Activated CD8-positive, alpha-beta T cell treated with anti-CD3 and anti-CD28 coated beads for 36 hours (primary cell): ENCODE results near the gene ZNF492. TPM values are rescaled to one million over a fixed set of nuclear protein-coding genes. Genes with fewer than 3 reads are reported as not detected.

Source experiments
- ATAC-seq: fragments of 200-7000 bp; cut with Tn5 transposase; one replicate; pipeline ENCODE4 v1.10.0; 2021; ENCODE audit warnings: mild to moderate bottlenecking, moderate library complexity
- CTCF ChIA-PET: fragments of 350-600 bp; sonication (Branson Sonifier 250); formaldehyde crosslinking; loops from one replicate; lab custom pipeline; 2021; ENCODE audit warnings: antibody characterized with exemption; lab: Charles Lee
- POLR2A ChIA-PET: fragments of 350-600 bp; sonication (Branson Sonifier 250); formaldehyde crosslinking; loops from one replicate; lab custom pipeline; 2021; ENCODE audit warnings: antibody characterized with exemption; lab: Charles Lee
- DNase-seq: peaks from one replicate; pipeline ENCODE4 v3.0.0-alpha.2; 2020
- H3K27ac Mint-ChIP-seq: one replicate; pipeline ENCODE4 v1.8.0; 2021; ENCODE audit warnings: mild to moderate bottlenecking, mixed read lengths
- H3K27me3 Mint-ChIP-seq: one replicate; pipeline ENCODE4 v1.8.0; 2021; ENCODE audit warnings: mixed read lengths
- H3K36me3 Mint-ChIP-seq: one replicate; pipeline ENCODE4 v1.8.0; 2021; ENCODE audit warnings: low read depth, mixed read lengths
- H3K4me1 Mint-ChIP-seq: one replicate; pipeline ENCODE4 v1.8.0; 2021; ENCODE audit warnings: low read depth, mixed read lengths
- H3K4me3 Mint-ChIP-seq: one replicate; pipeline ENCODE4 v1.8.0; 2021; ENCODE audit warnings: mild to moderate bottlenecking, moderate library complexity, mixed read lengths
- H3K9me3 Mint-ChIP-seq: one replicate; pipeline ENCODE4 v1.8.0; 2021; ENCODE audit warnings: mixed read lengths
- intact Hi-C: fragments of 100-400 bp; cut with micrococcal nuclease; formaldehyde crosslinking; loops from one replicate; pipeline ENCODE4 v1.10.0; 2022
- total RNA-seq, 2 experiments: library from RNA; stranded (reverse); gene quantifications; one replicate each; pipeline ENCODE4 v1.2.3, GENCODE V29; 2021
- TF ChIP-seq, protein P1 (sequence below): fragments of 200-600 bp; IDR thresholded peaks from one replicate; pipeline ENCODE4 v1.8.0; 2022; ENCODE audit warnings: antibody characterized with exemption, mild to moderate bottlenecking

The ZNF492 gene
- total RNA-seq, 2 experiments from 2014 or later = 1.9 to 2.1 TPM

DNA sequence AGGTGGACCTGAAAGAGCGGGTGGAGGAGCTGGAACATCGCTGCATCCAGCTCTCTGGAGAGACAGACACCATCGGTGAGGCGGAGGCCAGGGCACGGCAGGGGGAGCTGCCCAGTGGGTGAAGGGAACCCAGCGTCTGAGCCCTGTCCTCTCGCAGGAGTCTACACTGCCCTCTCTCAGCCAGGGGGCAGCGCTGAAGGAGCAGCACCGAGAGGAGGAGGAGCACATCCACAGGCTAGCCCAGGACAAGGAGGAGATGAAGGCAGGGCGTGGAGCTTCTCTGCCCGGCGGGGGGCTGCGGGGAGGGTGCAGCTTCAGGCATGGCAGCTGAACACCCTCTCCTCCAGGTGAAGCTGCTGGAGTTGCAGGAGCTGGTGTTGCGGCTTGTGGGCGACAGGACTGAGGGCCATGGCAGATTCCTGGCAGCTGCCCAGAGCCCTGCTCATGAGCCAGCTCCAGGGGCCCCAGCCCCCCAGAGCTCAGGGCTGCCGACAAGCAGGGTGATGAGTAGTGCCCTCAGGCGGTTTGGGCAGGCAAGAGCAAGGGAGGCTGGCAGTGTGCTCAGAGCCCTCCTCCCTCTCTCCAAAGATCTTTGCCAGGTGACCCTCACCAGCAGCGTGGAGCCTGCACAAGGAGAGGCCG is 31.4 kb upstream of the ZNF492 start:
- no peaks in the 10 kb centered on the region for H3K9me3 Mint-ChIP-seq
- TF ChIP-seq, protein P1, sequence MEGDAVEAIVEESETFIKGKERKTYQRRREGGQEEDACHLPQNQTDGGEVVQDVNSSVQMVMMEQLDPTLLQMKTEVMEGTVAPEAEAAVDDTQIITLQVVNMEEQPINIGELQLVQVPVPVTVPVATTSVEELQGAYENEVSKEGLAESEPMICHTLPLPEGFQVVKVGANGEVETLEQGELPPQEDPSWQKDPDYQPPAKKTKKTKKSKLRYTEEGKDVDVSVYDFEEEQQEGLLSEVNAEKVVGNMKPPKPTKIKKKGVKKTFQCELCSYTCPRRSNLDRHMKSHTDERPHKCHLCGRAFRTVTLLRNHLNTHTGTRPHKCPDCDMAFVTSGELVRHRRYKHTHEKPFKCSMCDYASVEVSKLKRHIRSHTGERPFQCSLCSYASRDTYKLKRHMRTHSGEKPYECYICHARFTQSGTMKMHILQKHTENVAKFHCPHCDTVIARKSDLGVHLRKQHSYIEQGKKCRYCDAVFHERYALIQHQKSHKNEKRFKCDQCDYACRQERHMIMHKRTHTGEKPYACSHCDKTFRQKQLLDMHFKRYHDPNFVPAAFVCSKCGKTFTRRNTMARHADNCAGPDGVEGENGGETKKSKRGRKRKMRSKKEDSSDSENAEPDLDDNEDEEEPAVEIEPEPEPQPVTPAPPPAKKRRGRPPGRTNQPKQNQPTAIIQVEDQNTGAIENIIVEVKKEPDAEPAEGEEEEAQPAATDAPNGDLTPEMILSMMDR = no peak
- no peak for ATAC-seq
- intact Hi-C loops = no loop called here
- no peak overlapping the region for H3K27ac Mint-ChIP-seq
- no peaks in the 10 kb centered on the region for H3K4me1 Mint-ChIP-seq
- ChIA-PET POLR2A (no interaction called here), CTCF (no interaction called here)
- H3K4me3 Mint-ChIP-seq = no peak overlapping the region
- peaks cover 4% of the 10 kb centered on the region for H3K27me3 Mint-ChIP-seq
- H3K36me3 Mint-ChIP-seq = no peaks in the 10 kb centered on the region
- no peak for DNase-seq

DNA sequence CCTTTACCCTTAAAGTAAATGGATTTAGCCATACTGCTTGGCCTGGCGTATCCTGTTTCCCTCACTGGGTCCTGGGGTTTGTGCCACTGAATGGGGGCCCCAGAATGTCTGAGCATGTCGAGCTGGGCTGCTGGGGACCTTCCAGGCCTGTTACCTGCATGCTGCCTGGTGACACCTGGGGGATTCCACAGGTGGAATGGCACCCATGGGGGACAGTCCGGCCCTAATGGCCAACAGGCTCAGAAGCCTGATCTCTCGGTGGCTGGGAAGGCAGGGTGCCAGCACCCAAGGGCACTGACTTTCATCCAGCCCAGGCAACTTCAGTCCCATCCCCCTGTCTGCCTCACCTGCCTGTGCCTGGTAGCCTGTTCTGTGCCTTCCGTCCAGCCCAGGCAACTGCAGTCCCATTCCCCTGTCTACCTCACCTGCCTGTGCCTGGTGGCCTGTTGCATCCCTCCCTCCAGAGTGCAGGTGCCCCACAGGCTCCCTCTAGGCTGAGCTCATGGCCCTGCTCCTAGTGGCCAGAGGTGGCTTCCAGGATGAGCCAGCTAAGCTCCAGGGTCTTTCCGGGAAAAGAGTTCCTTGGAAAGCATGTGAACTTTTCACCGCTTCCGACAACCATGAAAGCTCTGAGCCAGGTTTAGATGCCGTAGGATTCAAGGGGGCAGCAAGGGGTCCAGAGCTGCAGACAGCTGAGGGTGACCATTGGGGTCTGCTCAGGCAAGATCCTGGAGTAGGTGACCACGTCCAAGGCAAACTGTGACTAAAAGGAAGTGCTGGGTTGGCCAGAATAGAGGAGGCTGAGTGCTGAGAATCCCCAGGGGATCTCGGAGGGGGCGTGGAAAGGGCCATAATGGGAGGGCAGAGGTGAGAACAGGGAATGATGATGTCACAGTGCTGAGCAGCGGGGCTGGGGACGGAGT is 30.3 kb upstream of the ZNF492 start:
- Mint-ChIP-seq H3K9me3 (no peaks in the 10 kb centered on the region), H3K36me3 (no peaks in the 10 kb centered on the region), H3K27me3 (peaks cover 4% of the 10 kb centered on the region), H3K27ac (no peak overlapping the region), H3K4me1 (no peaks in the 10 kb centered on the region), H3K4me3 (no peak overlapping the region)
- no peak for DNase-seq
- POLR2A ChIA-PET = interaction anchor here (0.6 kb wide), 1 partner anchor 606 kb away, joined by 3 read pairs; no protein-coding TSS in a partner anchor
- TF ChIP-seq, protein P1 = no peak
- CTCF ChIA-PET = no interaction called here
- intact Hi-C loops = no loop called here
- no peak for ATAC-seq

DNA sequence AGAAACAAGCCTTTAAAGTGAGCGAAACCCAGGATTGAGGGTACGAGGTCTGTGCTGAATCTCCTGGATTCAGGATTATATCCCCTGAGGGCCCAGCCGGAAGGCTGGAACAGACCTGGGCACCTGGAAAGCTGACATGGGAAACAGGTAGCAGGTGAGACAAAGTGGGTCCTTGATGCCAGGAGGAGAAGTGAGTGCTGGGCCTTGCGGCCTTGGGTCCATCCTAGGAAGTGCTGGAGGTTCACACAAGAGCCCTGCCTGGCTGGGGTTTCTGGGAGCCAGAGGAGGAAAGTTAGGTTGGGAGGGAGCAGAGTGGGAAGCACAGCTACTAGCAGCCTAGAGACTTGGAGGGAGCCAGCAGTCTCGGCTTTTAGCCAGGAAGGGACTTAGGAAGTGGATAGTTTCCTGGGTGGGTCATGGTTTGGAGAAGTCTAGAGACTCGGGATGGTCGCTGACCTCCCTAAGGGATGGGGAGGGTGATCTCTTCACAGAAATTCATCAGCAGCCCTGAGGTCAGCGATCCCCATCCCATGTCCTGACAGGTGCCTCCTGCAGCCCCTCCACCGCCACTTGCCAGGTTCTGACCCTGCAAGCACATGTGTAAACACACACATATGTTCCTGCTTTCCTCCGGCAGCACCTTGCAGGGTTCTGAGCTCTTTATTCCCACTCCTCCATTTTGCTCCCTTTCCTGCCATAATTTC is 29.4 kb upstream of the ZNF492 start:
- POLR2A ChIA-PET = no interaction called here

DNA sequence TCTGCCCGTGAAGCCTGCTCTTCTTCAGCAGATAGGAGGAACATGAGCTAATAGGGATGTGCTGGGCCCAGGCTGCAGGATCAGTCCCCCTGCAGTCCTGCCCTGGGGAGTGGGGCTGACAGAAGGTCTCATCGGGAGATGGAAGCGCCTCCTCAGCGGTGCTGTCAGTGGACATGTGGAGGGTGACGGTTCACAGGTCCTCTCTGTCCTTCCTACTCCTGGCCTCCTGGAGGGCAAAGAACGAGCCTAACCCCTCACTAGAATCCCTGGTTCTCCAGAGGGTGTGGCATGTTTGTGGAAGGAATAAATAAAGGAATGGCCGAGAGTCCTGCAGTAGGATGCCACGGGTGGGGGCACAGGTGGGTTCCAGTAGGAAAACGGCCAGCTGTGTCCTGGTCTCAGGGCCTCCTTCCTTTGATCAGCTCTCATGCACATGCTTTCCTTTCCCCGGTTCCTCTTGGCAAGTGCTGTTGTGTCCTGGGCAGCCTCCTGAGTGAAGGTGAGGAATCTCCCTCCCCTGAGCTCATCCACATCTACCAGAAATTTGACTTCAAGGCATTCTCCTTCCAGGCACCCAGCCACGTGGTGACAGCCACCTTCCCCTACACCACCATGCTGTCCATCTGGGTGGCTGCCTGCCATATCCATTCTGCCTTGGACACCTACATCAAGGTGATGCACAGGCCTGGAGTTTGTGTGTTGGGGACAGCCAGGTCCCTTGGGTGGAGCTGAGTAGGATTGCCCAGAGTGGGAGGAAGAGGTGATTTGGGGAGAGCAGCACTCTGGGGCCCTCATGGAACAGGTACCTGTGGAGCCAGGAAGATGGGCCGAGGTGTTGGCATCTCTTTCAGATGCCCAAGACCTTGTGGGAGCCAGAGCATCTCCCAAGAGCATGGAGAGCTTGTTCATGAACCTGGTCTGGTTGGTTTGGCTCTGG is 28.6 kb upstream of the ZNF492 start:
- CTCF ChIA-PET = no interaction called here
- ATAC-seq (no peak), DNase-seq (no peak)
- H3K9me3 Mint-ChIP-seq = no peaks in the 10 kb centered on the region
- H3K27ac Mint-ChIP-seq = no peak overlapping the region
- H3K4me3 Mint-ChIP-seq = no peak overlapping the region
- H3K27me3 Mint-ChIP-seq = no peaks in the 10 kb centered on the region
- H3K4me1 Mint-ChIP-seq = no peaks in the 10 kb centered on the region
- POLR2A ChIA-PET = no interaction called here
- intact Hi-C loops = no loop called here
- no peaks in the 10 kb centered on the region for H3K36me3 Mint-ChIP-seq
- TF ChIP-seq, protein P1 = no peak

More for the DNA sequence above, 29.4 kb upstream of the ZNF492 start:
- CTCF ChIA-PET = no interaction called here
- no peaks in the 10 kb centered on the region for H3K36me3 Mint-ChIP-seq
- intact Hi-C loops = no loop called here
- H3K4me1 Mint-ChIP-seq = no peaks in the 10 kb centered on the region
- H3K27ac Mint-ChIP-seq = no peak overlapping the region
- TF ChIP-seq, protein P1 = no peak
- no peak overlapping the region for H3K4me3 Mint-ChIP-seq
- H3K27me3 Mint-ChIP-seq = no peaks in the 10 kb centered on the region
- H3K9me3 Mint-ChIP-seq = no peaks in the 10 kb centered on the region
- no peak for DNase-seq
- ATAC-seq = no peak
